A549 treated with AZD9567 at 1 μM for 4 hours (cell line): Measurements from ENCODE around the gene GRHL3. TPM values are rescaled to one million over a fixed set of nuclear protein-coding genes. Genes with fewer than 3 reads are reported as not detected.

Experiments used
- total RNA-seq: library from RNA; stranded (reverse); fragments of 200-300 nt; extraction: Qiagen RNA extraction; gene quantifications from 5 replicates; pipeline ENCODE4 v1.2.3, GENCODE V29; 2022; ENCODE audit not compliant: insufficient read depth

Gene GRHL3
- 0.39 to 0.57 TPM (median 0.50 TPM) in 4 of 5 replicates, not detected in the other for total RNA-seq

DNA sequence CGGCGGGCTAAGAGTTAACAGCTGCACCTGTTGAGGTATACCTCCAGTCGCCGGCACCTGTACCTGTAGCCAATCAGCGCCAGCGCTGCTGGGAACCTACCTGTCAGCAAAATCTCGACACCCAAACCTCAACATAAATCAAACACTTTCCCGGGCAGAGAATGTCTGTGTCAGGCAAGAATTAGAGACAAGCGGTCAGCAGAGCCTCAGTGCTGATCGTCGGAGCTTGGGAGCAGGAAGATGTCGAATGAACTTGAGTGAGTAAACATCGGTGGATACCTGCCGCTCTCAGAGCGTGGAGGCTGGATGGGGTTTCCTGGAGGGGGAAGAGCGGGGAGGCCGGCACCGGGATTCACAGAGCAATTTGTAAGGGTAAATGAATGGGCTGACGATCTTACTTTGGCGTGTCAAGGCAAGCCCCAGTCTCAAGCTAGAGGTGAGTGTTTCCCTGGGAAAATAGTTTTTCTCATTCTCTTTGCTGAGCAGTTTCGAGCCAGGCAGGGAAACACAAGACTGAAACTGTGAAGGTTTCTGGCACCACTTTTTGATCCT, at the start of gene GRHL3:
TSS of gene GRHL3 (plus strand) at position 46 of the 552 bp plus-strand sequence. CDS start at position 241, 195 bp downstream.

Other genes with a start within 250 kb of the GRHL3 start
- 5.2 to 5.9 TPM (median 5.8 TPM) in 5 replicates for gene MYOM3, start 207.2 kb upstream of the GRHL3 start, total RNA-seq
- gene IL22RA1, start 176.2 kb upstream of the GRHL3 start, total RNA-seq: 4.8 to 8.6 TPM (median 5.7 TPM) in 5 replicates
- gene IFNLR1, start 132.1 kb upstream of the GRHL3 start, total RNA-seq: 0.60 to 1.3 TPM (median 0.75 TPM) in 4 of 5 replicates, not detected in the other
- 5.0 to 7.5 TPM (median 5.3 TPM) in 5 replicates for gene STPG1, start 94.4 kb downstream of the GRHL3 start, total RNA-seq
- 5.2 to 9.1 TPM (median 6.4 TPM) in 5 replicates for gene NIPAL3, start 96.4 kb downstream of the GRHL3 start, total RNA-seq
- gene RCAN3, start 183.5 kb downstream of the GRHL3 start, total RNA-seq: 11.1 to 20.7 TPM (median 13.8 TPM) in 5 replicates
- 0.02 to 0.12 TPM (median 0.06 TPM) in 4 of 5 replicates, not detected in the other for gene NCMAP, start 236.7 kb downstream of the GRHL3 start, total RNA-seq